Ascending aorta (tissue), 2 donors: ENCODE data around the gene TBC1D8. TPM values are rescaled to one million over a fixed set of nuclear protein-coding genes. Genes with fewer than 3 reads are reported as not detected.

Source experiments
- DNase-seq, 2 donors: peaks; one replicate each; pipeline ENCODE4 v3.0.0-alpha.2; 2019; ENCODE audit warnings: low spot score in 2 of 2
- H3K27ac ChIP-seq, 2 donors: fragments of 200-600 bp; sonication (generic); one replicate each; pipeline ENCODE4 v1.5.1; 2016 to 2017; ENCODE audit warnings: mild to moderate bottlenecking in 1 of 2
- H3K27me3 ChIP-seq: fragments of 200-600 bp; sonication (generic); one replicate; pipeline ENCODE4 v1.5.1; 2017
- H3K36me3 ChIP-seq, 2 donors: fragments of 200-600 bp; sonication (generic); one replicate each; pipeline ENCODE4 v1.5.1; 2016
- H3K4me1 ChIP-seq, 2 donors: fragments of 200-600 bp; sonication (generic); one replicate each; pipeline ENCODE4 v1.5.1; 2016 to 2017; ENCODE audit warnings: mild to moderate bottlenecking in 1 of 2
- H3K4me3 ChIP-seq, 2 donors: fragments of 200-600 bp; sonication (generic); one replicate each; pipeline ENCODE4 v1.5.1; 2016 to 2017; ENCODE audit warnings: mild to moderate bottlenecking in 1 of 2
- H3K9me3 ChIP-seq, 2 donors: fragments of 200-600 bp; sonication (generic); one replicate each; pipeline ENCODE4 v1.5.1; 2016
- CTCF ChIP-seq, 3 experiments: fragments of 200-600 bp in 2 of 3; fragments of 450-650 bp in 1 of 3; sonication (generic) in 2 of 3; IDR thresholded peaks; one replicate each; pipeline ENCODE4 v1.5.1; 2016 to 2019; ENCODE audit warnings: antibody characterized with exemption in 3 of 3, mild to moderate bottlenecking in 1 of 3, moderate library complexity in 1 of 3
- intact Hi-C: fragments of 100-400 bp; cut with DNase I; formaldehyde crosslinking; loops from one replicate; pipeline ENCODE4 v1.15.1; 2023
- total RNA-seq: library from RNA; depleted of rRNA; stranded (reverse); fragments of >200 nt; gene quantifications from one replicate; pipeline ENCODE4 v1.1.0, GENCODE V29; 2016

The TBC1D8 gene
- total RNA-seq, 1 donor from 2014 or later: 17.8 TPM

GRCh38 chr2:101017371-101017770 is 133.8 kb downstream of the TBC1D8 start:
- H3K9me3 ChIP-seq: no peaks in the 10 kb centered on the region
- no peak for DNase-seq
- H3K4me3 ChIP-seq: no peak overlapping the region
- peaks cover 13 to 24% of the 10 kb centered on the region in 2 donors for H3K36me3 ChIP-seq
- H3K4me1 ChIP-seq: no peaks in the 10 kb centered on the region
- intact Hi-C loops: no loop called here
- no peak overlapping the region for H3K27ac ChIP-seq
- no peak for TF ChIP-seq CTCF (IDR thresholded peaks at IDR 0.05)
- no peaks in the 10 kb centered on the region for H3K27me3 ChIP-seq

DNA sequence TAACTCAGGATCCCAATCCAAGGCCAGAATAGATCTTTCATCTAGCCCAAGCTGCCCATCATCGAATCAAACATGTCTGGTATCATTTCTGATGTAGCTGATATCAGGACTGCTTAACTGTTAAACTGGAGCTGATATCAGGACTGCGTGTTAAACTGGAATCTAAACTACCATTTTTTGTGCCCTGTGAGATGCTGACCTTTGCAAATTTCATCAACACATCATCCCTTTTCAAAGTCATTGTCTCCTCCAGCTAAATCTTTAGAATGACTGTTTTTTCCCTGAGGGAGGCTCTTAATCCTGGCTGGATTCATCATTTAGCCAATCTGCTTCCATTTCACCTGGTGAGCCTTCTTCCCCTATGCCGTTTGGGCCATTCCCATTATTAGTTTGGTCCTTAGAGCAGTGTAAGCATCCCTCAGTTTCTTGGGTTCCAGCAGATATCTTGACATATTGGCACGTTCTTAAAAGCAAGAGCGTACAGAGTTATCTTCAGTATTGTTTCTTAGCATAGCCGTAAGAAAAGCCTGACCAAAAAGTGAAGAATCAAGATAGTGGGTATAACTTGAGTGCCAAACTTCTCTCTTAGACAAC is 136.8 kb downstream of the TBC1D8 start:
- H3K9me3 ChIP-seq: no peaks in the 10 kb centered on the region
- H3K4me3 ChIP-seq: no peak overlapping the region
- no peaks in the 10 kb centered on the region for H3K27me3 ChIP-seq
- H3K27ac ChIP-seq: no peak overlapping the region
- DNase-seq: no peak
- TF ChIP-seq CTCF (IDR thresholded peaks at IDR 0.05): no peak
- peaks cover 7 to 26% of the 10 kb centered on the region in 2 donors for H3K36me3 ChIP-seq
- intact Hi-C loops: no loop called here
- no peaks in the 10 kb centered on the region for H3K4me1 ChIP-seq

- H3K4me3 ChIP-seq: no peak overlapping the region
- intact Hi-C loops: loop anchor here (1.0 kb wide), 2 partner anchors 139 to 193 kb away; partner anchors contain the start of gene TBC1D8
- DNase-seq: no peak
- no peaks in the 10 kb centered on the region for H3K4me1 ChIP-seq
- no peak overlapping the region for H3K27ac ChIP-seq
- no peaks in the 10 kb centered on the region for H3K9me3 ChIP-seq
- peaks cover 11 to 30% of the 10 kb centered on the region in 2 donors for H3K36me3 ChIP-seq
- H3K27me3 ChIP-seq: no peaks in the 10 kb centered on the region
- peak; percentile 78 to 86 (median 83) for TF ChIP-seq CTCF (IDR thresholded peaks at IDR 0.05)
Measured at GRCh38 chr2:101012706-101013181, 138.4 kb downstream of the TBC1D8 start.

DNA sequence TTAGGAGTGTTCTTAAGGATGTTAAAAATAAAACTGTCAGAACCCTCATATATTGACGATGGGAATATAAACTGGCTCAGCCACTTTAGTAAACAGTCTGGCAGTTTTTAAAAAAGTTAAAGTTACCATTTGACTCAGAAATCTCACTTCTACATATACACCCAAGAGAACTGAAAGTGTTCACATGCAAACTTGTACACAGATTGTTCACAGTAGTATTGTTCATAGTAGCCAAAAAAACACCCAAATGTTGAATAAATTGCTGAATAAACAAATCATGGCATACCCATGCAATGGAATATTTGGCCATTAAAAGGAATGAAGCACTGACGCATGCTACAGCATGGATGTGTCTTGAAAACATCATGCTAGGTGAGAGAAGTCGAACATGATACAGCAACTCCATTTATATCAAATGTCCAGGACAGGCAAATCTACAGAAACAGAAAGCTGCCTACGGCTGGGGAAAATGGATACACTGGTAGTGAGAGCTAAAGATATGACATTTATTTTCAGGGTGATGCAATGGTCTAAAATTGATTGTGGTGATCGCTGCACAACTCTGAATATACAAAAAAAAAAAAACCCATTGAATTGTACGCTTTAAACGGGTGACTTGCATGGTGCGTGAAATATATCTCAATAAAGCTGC is 139.0 kb downstream of the TBC1D8 start:
- Histone ChIP-seq H3K27ac (no peak overlapping the region), H3K9me3 (no peaks in the 10 kb centered on the region)
- intact Hi-C loops: loop anchor here (1.0 kb wide), 2 partner anchors 139 to 193 kb away; partner anchors contain the start of gene TBC1D8

DNA sequence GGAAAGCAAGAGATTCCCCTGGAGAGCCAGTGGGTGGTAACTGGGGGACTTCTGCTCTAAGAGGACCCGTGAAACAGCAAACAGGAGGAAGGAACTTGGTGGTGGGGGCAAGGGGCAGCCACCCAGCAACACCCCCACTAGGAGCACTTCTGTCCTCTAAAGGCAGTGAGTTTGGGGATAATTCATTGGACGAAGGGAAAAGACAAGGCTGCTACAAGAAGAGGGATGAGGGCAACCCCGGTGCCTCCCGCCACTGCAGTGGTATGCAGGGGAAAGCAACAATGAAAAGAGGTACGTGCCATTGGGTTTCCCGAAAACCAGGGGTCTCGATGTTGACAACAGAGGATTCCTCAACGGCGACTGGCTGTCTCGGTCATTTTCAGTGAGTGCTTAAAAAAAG is 140.0 kb downstream of the TBC1D8 start:
- Histone ChIP-seq H3K4me3 (no peak overlapping the region), H3K4me1 (no peaks in the 10 kb centered on the region), H3K27ac (no peak overlapping the region), H3K27me3 (no peaks in the 10 kb centered on the region), H3K9me3 (no peaks in the 10 kb centered on the region), H3K36me3 (peaks cover 24 to 46% of the 10 kb centered on the region in 2 donors)
- peak in 1 of 2 donors; percentile 58 for DNase-seq
- intact Hi-C loops: no loop called here
- no peak for TF ChIP-seq CTCF (IDR thresholded peaks at IDR 0.05)

More for the DNA sequence above, 139.0 kb downstream of the TBC1D8 start:
- Histone ChIP-seq H3K36me3 (peaks cover 16 to 35% of the 10 kb centered on the region in 2 donors), H3K4me3 (no peak overlapping the region), H3K4me1 (no peaks in the 10 kb centered on the region), H3K27me3 (no peaks in the 10 kb centered on the region)
- no peak for TF ChIP-seq CTCF (IDR thresholded peaks at IDR 0.05)
- no peak for DNase-seq
